ENCODE results near the gene GSTT2.

Gene GSTT2

GRCh38 chr22:24009227-24010017, 29.5 kb downstream of the GSTT2 start:
- no peak for DNase-seq

- no peak for DNase-seq
These were observed 30.1 kb downstream of the GSTT2 start for GRCh38 chr22:24010018-24010391.

- no peak for DNase-seq
These were observed 31.8 kb downstream of the GSTT2 start for GRCh38 chr22:24011735-24012068.

GRCh38 chr22:24016156-24016555, 36.2 kb downstream of the GSTT2 start:
- no peak for DNase-seq

- no peak for DNase-seq
These were observed 41.4 kb downstream of the GSTT2 start for GRCh38 chr22:24021304-24021703.

GRCh38 chr22:24023204-24023789, 43.4 kb downstream of the GSTT2 start:
- DNase-seq, result no peak

GRCh38 chr22:24024354-24024753, 44.4 kb downstream of the GSTT2 start:
- DNase-seq, result no peak

- no peak for DNase-seq
These were observed 45.5 kb downstream of the GSTT2 start for GRCh38 chr22:24025475-24025874.

- DNase-seq, result no peak
These were observed 46.1 kb downstream of the GSTT2 start for GRCh38 chr22:24026056-24026455.

GRCh38 chr22:24026733-24027132, 46.8 kb downstream of the GSTT2 start:
- DNase-seq, result no peak

GRCh38 chr22:24027389-24027975, 47.5 kb downstream of the GSTT2 start:
- no peak for DNase-seq

GRCh38 chr22:24027991-24028390, 48.1 kb downstream of the GSTT2 start:
- DNase-seq, result no peak

- no peak for DNase-seq
These were observed 48.6 kb downstream of the GSTT2 start for GRCh38 chr22:24028533-24028932.

- DNase-seq, result no peak
These were observed 49.4 kb downstream of the GSTT2 start for GRCh38 chr22:24029304-24029703.

- DNase-seq, result no peak
These were observed 50.3 kb downstream of the GSTT2 start for GRCh38 chr22:24030186-24030702.
